Measurements from ENCODE around the gene HDAC2. TPM values are rescaled to one million over a fixed set of nuclear protein-coding genes. Genes with fewer than 3 reads are reported as not detected.

Gene HDAC2
- total and polyA plus RNA-seq, 11 donors = 18.3 to 64.7 (median 48.0) TPM

DNA sequence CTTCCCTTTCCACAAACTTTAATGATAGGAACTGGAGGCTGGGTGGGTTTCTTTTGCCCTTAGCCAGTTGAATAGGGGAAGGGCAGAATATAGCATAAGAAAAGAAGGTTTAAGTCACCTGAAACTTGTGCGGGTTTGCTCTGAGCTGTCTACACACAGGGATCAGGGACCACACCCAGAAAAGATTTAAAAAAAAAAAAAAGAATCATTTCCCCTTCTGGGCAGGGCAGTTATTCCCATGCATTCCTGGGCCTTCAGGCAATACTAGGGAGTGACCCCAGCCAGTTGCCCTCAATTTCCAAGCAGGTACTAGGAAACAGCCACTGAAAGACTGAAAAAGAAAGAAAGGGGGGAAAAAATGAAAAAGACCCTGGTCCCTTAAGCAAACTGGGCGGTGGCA, 39.6 kb upstream of the HDAC2 start:
- H3K4me1 ChIP-seq = peaks cover 0 to 6% (median 0%) of the 10 kb centered on the region in 12 donors
- no peak overlapping the region for H3K27ac ChIP-seq
- TF ChIP-seq POLR2A (IDR thresholded peaks at IDR 0.05) = no peak
- TF ChIP-seq, protein P1, sequence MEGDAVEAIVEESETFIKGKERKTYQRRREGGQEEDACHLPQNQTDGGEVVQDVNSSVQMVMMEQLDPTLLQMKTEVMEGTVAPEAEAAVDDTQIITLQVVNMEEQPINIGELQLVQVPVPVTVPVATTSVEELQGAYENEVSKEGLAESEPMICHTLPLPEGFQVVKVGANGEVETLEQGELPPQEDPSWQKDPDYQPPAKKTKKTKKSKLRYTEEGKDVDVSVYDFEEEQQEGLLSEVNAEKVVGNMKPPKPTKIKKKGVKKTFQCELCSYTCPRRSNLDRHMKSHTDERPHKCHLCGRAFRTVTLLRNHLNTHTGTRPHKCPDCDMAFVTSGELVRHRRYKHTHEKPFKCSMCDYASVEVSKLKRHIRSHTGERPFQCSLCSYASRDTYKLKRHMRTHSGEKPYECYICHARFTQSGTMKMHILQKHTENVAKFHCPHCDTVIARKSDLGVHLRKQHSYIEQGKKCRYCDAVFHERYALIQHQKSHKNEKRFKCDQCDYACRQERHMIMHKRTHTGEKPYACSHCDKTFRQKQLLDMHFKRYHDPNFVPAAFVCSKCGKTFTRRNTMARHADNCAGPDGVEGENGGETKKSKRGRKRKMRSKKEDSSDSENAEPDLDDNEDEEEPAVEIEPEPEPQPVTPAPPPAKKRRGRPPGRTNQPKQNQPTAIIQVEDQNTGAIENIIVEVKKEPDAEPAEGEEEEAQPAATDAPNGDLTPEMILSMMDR (IDR thresholded peaks at IDR 0.05) = no peak
- DNase-seq = no peak
- H3K27me3 ChIP-seq = no peaks in the 10 kb centered on the region
- WGBS, 4 donors = 94 to 100% (median 95%) methylated on average over 2 of the region's 2 CpGs
- no peaks in the 10 kb centered on the region for H3K36me3 ChIP-seq
- intact Hi-C loops (cut with DNase I) = no loop called here
- no peak for ATAC-seq
- no peak overlapping the region for H3K4me3 ChIP-seq
- no peaks in the 10 kb centered on the region for H3K9me3 ChIP-seq

DNA sequence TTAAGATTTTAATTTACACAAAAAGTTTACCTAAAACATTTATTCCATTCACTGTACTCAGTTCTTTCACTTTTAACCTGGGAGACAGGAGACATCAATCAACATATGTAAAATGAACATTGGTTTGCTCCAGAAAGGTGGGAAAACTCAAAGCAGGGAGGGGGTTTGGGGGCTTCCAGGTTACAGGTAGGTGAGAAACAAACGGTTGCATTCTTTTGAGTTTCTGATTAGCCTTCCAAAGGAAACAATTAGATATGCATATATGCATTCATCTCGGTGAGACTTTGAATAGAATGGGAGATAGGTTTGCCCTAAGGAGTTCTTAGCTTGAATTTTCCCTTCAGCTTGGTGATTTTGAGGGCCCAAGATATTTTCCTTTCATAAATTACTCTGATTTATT, 38.2 kb upstream of the HDAC2 start:
- Histone ChIP-seq H3K4me3 (no peak overlapping the region), H3K27ac (no peak overlapping the region), H3K27me3 (no peaks in the 10 kb centered on the region), H3K9me3 (no peaks in the 10 kb centered on the region), H3K36me3 (no peaks in the 10 kb centered on the region), H3K4me1 (peaks cover 0 to 6% (median 0%) of the 10 kb centered on the region in 12 donors)
- DNase-seq (no peak), ATAC-seq (no peak)
- TF ChIP-seq, protein P1 (IDR thresholded peaks at IDR 0.05) = no peak
- intact Hi-C loops (cut with DNase I) = loop anchor here in 1 of 10 donors (10.0 kb wide), 1 partner anchor 96 kb away; no protein-coding TSS in a partner anchor
- WGBS, 4 donors = 58 to 73% (median 61%) methylated on average over 2 of the region's 2 CpGs

DNA sequence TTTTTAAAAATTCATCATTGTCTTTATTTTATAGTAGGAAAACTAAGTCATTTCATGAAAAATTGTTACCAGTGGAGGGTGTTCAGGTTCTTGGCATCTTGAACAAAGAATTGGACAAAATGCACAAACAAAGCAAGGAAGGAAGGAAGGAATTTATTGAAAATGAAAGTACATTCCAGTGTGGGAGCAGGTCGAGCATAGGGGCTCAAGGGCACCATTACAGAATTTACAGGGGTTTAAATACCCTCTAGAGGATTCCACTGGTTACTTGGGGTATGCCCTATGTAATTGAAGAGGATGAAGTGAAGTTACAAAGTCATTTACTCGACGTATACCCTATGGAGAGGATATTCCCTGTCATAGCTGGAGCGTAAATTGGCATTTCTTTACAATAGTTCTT, 37.4 kb upstream of the HDAC2 start:
- DNase-seq (no peak), ATAC-seq (no peak)
- Histone ChIP-seq H3K27ac (no peak overlapping the region), H3K27me3 (no peaks in the 10 kb centered on the region), H3K36me3 (no peaks in the 10 kb centered on the region), H3K4me1 (peaks cover 0 to 6% (median 0%) of the 10 kb centered on the region in 12 donors), H3K9me3 (no peaks in the 10 kb centered on the region), H3K4me3 (no peak overlapping the region)
- intact Hi-C loops (cut with DNase I) = loop anchor here in 1 of 10 donors (10.0 kb wide), 1 partner anchor 96 kb away; no protein-coding TSS in a partner anchor
- whole genome bisulfite sequencing, 4 donors = 70 to 81% (median 77%) methylated on average over 4 of the region's 4 CpGs
- TF ChIP-seq POLR2A (IDR thresholded peaks at IDR 0.05) = no peak
- TF ChIP-seq, protein P1 (IDR thresholded peaks at IDR 0.05) = no peak

DNA sequence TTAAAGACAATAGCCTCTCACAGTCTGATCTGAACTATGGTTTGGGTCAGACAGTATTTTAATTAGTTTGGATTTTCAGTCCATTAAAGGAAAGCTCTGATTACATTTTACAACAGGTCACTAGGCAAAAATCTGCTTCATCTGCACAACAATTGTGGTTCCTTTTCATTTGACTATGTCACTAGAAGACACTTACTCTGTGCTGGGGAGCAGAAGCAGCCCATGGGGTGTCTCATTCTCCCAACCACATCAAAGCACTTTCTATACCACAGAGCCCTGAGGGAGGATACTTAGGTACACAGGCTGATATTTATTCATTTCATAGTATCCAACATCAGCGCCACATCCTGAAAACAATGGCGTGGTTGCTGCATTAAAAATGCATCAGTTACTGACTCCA, 36.6 kb upstream of the HDAC2 start:
- WGBS, 4 donors = 95 to 98% (median 98%) methylated on average over 2 of the region's 2 CpGs

More for the DNA sequence above, 36.6 kb upstream of the HDAC2 start:
- H3K4me3 ChIP-seq = no peak overlapping the region
- no peaks in the 10 kb centered on the region for H3K9me3 ChIP-seq
- ATAC-seq = no peak
- no peak for TF ChIP-seq POLR2A (IDR thresholded peaks at IDR 0.05)
- TF ChIP-seq, protein P1 (IDR thresholded peaks at IDR 0.05) = no peak
- intact Hi-C loops (cut with DNase I) = loop anchor here in 1 of 10 donors (10.0 kb wide), 1 partner anchor 97 kb away; no protein-coding TSS in a partner anchor
- H3K36me3 ChIP-seq = no peaks in the 10 kb centered on the region
- no peaks in the 10 kb centered on the region for H3K27me3 ChIP-seq
- H3K4me1 ChIP-seq = peaks cover 0 to 6% (median 0%) of the 10 kb centered on the region in 12 donors
- no peak for DNase-seq
- no peak overlapping the region for H3K27ac ChIP-seq
